WTC11 (cell line): ENCODE measurements around the gene CWF19L2.

Experiments used
- CTCF ChIP-seq: fragments of 200-600 bp; IDR thresholded peaks from 2 replicates; pipeline ENCODE4 v1.8.0; 2022; ENCODE audit warnings: antibody characterized with exemption
- MAX ChIP-seq: sonication (generic); formaldehyde crosslinking; IDR thresholded peaks from 2 replicates; pipeline ENCODE4 v1.8.0; 2022; ENCODE audit warnings: mild to moderate bottlenecking, missing genetic modification reagents
- SMAD4 ChIP-seq: sonication (generic); formaldehyde crosslinking; IDR thresholded peaks from 2 replicates; pipeline ENCODE4 v1.8.0; 2022; ENCODE audit warnings: mild to moderate bottlenecking, missing genetic modification reagents
- ZNF232 ChIP-seq: sonication (generic); formaldehyde crosslinking; IDR thresholded peaks from 2 replicates; pipeline ENCODE4 v1.8.0; 2022; ENCODE audit warnings: mild to moderate bottlenecking, missing genetic modification reagents
- ZNF263 ChIP-seq: sonication (generic); formaldehyde crosslinking; IDR thresholded peaks from 2 replicates; pipeline ENCODE4 v1.8.1; 2022; ENCODE audit warnings: low read depth, mild to moderate bottlenecking, moderate library complexity, missing genetic modification reagents

- TF ChIP-seq SMAD4 (CRISPR knock-in tag) (no peak), MAX (CRISPR knock-in tag) (no peak), ZNF263 (CRISPR knock-in tag) (no peak), CTCF (no peak), ZNF232 (no peak)
These were observed 87.2 kb downstream of the CWF19L2 start for GRCh38 chr11:107370390-107370789.
